CD4-positive, alpha-beta T cell treated with Interleukin-6 for 4 hours (primary cell): ENCODE results near the gene SLAIN2.
"Not testable (repeated sequence)": the region's sequence is repeated elsewhere in the genome, so short reads cannot be mapped to it uniquely, and the experiment has no call there.

Experiments
- DNase-seq: peaks from one replicate; pipeline ENCODE4 v3.0.0-alpha.2; 2020; ENCODE audit warnings: mixed read lengths

The SLAIN2 gene

GRCh38 chr4:48445704-48446103, 104.4 kb downstream of the SLAIN2 start:
- no peak for DNase-seq

- DNase-seq: no peak
These were observed 105.3 kb downstream of the SLAIN2 start for GRCh38 chr4:48446642-48447041.

GRCh38 chr4:48449151-48449550, 107.8 kb downstream of the SLAIN2 start:
- DNase-seq: no peak

GRCh38 chr4:48450740-48451139, 109.4 kb downstream of the SLAIN2 start:
- DNase-seq: no peak

- DNase-seq: not testable (repeated sequence)
These were observed 110.3 kb downstream of the SLAIN2 start for GRCh38 chr4:48451656-48452055.

GRCh38 chr4:48454591-48454990, 113.3 kb downstream of the SLAIN2 start:
- DNase-seq: no peak

GRCh38 chr4:48461000-48461399, 119.7 kb downstream of the SLAIN2 start:
- no peak for DNase-seq

- no peak for DNase-seq
These were observed 121.0 kb downstream of the SLAIN2 start for GRCh38 chr4:48462363-48462762.

- DNase-seq: no peak
These were observed 126.1 kb downstream of the SLAIN2 start for GRCh38 chr4:48467442-48467841.

- no peak for DNase-seq
These were observed 126.6 kb downstream of the SLAIN2 start for GRCh38 chr4:48467891-48468290.

GRCh38 chr4:48470137-48470536, 128.8 kb downstream of the SLAIN2 start:
- no peak for DNase-seq

- DNase-seq: no peak
These were observed 129.2 kb downstream of the SLAIN2 start for GRCh38 chr4:48470570-48470969.

GRCh38 chr4:48472794-48473193, 131.5 kb downstream of the SLAIN2 start:
- DNase-seq: no peak

GRCh38 chr4:48475770-48476169, 134.4 kb downstream of the SLAIN2 start:
- DNase-seq: no peak
